SK-MEL-5 (cell line): ENCODE results near the gene CPXM2. TPM values are rescaled to one million over a fixed set of nuclear protein-coding genes. Genes with fewer than 3 reads are reported as not detected.

Experiments
- DNase-seq: peaks from one replicate; pipeline ENCODE4 v3.0.0-alpha.2; 2016; ENCODE audit warnings: low read depth, low spot score
- in situ Hi-C: cut with HindIII; loops from 2 replicates; pipeline ENCODE4 v1.10.0; 2016; ENCODE audit warnings: low sequenced_read_pairs, high pct_unique_total_duplicates, low pct_unique_long_range_greater_than_20kb
- polyA plus RNA-seq, 2 experiments: library from polyadenylated mRNA; depleted of rRNA; stranded (reverse); fragments of >200 nt; gene quantifications; 2 replicates each; pipeline ENCODE4 v1.2.3, GENCODE V29; 2015
- total RNA-seq: library from RNA; depleted of rRNA; stranded (reverse); fragments of >200 nt; shearing (Covaris generic); gene quantifications from 2 replicates; pipeline ENCODE4 v1.2.3, GENCODE V29; 2014; rRNA removed

CPXM2 gene
- total RNA-seq, result 1.2 and 1.4 TPM in 2 replicates
- polyA plus RNA-seq (2015; cell fraction: cytosol; rRNA removed), result 2.3 and 2.5 TPM in 2 replicates
- 0.87 and 1.5 TPM in 2 replicates for polyA plus RNA-seq (2015; cell fraction: nucleus; rRNA removed)

DNA sequence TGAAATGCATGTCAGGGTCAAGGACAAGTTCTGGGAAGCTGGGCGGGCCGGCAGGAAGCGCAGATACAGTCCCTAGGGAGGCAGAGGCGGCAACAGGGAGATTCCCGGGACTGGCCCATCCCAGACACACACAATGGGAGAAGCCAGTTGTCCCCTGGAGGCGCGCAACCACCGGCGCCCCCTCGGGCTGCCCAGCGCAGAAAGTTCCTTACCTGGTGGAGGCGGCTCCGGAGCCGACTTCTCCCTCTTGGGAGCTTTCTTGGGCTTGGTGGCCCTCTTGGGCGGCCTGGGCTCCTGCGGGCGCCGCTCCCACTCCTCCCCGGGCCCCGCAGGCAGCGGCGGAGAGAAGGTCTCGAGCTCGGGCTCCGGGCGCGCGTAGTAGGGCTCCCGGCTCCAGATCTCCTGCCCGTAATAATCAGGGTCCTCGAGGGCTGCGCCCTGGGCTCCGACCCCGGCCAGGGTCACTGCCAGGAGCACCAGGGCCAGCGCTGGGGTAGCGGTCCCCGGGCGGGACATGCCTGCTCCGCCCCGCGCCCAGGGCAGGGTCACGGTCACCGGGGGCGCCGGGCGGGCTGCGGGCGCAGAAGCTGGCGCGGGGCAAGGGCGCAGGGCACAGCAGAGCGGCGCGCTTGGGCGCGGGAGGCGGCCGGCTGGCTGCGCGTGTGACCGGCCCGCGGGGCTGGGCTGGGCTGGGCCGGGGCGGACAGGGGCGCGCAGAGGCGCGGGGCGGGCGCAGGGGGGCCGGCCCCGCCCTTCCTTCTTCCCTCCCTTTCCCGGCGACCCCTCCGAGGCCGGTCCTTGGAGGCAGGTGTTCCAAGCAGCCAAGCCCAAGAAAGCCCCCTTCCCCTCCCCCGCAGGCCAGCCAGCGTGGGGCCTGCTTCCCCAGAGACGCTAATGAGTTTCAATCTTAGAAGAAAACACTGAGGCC lies at the start of gene CPXM2:
TSS of gene CPXM2 (minus strand) at position 664 of the 928 bp plus-strand sequence. CDS start at position 516, 148 bp downstream.
- DNase-seq, result no peak
- in situ Hi-C loops, result no loop called here

GRCh38 chr10:123939591-123939990 lies 48.0 kb upstream of the CPXM2 start:
- no peak for DNase-seq
- in situ Hi-C loops, result no loop called here

DNA sequence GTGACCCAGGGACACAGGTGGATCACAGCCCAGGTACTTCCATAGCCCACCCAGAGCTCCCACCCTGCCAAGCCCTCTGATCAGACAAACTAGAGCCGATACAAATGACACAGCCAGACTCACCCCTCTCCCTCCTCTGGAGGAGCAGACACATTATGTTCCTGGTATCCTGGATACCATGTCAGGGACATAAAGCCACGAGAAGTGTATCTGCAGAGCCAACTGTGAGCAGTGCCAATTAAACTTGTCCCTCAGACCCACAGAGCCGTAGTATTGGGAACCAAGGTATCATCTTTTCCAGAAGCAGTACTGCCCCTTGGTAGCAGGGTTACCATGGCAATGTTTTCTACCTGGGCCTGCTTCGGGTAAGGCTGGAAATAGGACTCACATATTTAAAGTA lies 47.3 kb upstream of the CPXM2 start:
- in situ Hi-C loops, result no loop called here
- DNase-seq, result no peak

DNA sequence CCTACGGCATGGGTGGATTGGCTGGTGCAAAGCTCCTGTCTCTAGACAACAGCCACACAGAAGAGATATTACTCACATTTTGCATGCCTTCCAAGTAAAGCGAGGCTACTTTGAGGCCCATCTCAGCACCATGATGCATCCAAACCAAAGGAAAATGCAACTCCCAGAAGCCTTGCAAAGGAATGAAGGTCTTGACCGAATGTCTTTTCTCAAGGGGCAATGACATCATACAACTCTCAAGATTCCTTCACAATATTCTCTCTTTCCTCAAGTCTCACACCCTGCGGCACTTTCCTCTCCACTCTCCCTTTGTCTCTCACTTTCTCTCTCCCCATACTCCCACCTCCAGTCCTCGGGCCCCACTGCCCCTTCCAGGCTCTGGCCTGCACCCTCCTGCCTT lies 44.8 kb upstream of the CPXM2 start:
- in situ Hi-C loops, result no loop called here
- no peak for DNase-seq

DNA sequence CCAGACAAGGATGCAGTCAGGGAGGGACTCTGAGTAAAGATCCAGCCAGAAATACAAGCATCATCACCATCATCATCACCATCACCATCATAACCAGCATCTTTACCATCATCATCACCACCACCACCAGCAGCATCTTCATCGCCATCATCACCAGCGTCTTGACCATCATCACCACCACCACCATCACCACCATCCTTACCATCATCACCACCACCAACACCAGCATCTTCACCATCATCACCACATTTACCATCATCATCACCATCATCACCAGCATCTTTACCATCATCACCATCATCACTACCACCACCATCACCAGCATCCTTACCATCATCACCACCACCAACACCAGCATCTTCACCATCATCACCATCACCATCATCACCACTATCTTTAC lies 44.1 kb upstream of the CPXM2 start:
- in situ Hi-C loops, result no loop called here
- DNase-seq, result no peak

DNA sequence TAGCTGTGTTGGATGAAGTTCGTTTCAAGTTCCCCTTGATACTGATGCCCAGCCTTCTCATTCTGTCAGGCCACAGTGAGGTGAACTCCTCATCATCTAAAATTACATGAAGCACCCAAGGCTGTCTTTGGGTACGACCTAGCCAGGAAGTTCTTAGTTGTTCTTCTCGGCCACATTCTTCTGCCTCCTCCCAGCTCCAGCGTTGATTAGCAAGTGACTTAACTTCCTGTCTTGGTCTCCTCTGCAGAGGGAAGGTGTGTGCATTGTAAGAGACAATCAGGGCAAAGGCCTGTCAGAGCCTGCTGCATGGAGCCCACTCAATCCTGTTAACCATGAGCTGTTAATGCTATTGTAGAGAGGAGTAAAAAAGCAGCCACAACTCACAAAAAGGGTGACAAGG lies 43.2 kb upstream of the CPXM2 start:
- in situ Hi-C loops, result no loop called here
- DNase-seq, result no peak

DNA sequence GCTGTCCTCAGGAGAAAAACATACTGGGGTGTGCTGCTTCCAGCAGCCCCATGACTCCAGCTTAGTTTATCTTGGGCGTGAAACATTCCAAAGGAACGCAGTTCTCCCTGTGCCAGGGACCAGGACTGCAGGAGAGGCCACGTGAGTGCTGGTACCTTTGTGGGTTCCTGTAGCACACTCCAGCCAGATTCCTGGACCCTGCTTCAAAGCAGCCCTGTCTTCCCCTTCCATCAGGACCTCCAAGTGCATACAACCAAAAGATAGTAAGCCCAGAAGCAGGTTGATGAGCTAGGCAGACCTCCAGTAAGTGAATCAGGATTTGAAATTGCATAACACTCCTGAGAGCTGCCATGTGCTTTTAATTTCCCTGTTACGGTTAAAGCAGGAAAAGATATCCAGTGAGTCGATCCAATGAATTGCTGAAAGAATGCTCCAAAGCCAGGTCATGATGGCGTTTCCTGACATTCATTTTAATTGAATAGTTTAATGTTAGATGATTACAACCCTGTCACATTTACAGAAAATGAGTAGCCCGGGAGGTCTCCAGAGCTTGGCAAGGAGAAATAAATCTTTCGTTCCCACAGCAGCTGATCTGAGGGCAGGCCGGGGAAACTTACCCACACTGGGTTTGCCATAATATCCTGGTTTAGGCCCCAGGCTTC lies 38.9 kb upstream of the CPXM2 start:
- DNase-seq, result no peak
- in situ Hi-C loops, result no loop called here

DNA sequence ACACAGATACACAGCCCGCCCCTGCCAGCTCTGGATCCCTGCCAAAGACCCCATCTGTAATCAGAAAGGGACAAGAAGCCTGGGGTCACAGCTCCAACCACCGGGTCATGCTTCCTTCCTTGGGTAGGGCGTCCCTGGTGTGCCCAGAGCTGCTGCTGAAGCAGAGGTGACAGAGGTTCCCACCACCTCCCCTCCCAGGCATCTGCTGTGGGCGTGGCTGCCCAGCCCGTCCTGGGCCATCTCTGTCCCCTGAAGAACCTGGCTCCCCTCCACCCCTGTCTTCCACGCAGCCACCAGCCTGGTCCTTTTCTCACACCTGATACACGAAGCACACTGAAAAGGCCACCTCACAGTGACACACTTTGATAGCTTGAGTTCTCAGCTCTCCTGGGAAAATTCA lies 38.2 kb upstream of the CPXM2 start:
- no peak for DNase-seq
- in situ Hi-C loops, result no loop called here

- in situ Hi-C loops, result no loop called here
- DNase-seq, result no peak
These were observed 36.8 kb upstream of the CPXM2 start for GRCh38 chr10:123928427-123928826.

- in situ Hi-C loops, result no loop called here
- DNase-seq, result peak; percentile 9
These were observed 35.0 kb upstream of the CPXM2 start for GRCh38 chr10:123926401-123927264.

DNA sequence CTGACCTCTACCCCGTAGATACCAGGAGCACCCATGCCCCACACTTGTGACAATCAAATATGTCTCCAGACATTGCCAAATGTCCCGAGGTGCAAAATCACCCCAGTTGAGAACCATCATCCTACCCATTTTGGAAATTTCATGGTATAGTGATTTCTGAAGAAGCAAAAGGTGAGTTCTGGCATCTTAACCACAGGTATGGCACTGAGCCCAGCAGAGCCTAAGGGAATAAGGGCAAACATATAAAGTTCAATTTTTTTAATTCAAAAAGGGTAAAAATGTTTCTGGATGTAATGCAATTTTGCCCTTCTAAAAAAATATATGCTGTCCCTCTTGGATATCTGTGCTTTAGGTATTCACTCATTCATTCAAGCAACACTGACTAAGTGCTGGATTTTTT lies 30.5 kb upstream of the CPXM2 start:
- DNase-seq, result no peak
- in situ Hi-C loops, result no loop called here

- in situ Hi-C loops, result no loop called here
- DNase-seq, result no peak
These were observed 25.2 kb upstream of the CPXM2 start for GRCh38 chr10:123916775-123917174.

GRCh38 chr10:123913688-123914268 lies 22.2 kb upstream of the CPXM2 start:
- no peak for DNase-seq
- in situ Hi-C loops, result no loop called here

DNA sequence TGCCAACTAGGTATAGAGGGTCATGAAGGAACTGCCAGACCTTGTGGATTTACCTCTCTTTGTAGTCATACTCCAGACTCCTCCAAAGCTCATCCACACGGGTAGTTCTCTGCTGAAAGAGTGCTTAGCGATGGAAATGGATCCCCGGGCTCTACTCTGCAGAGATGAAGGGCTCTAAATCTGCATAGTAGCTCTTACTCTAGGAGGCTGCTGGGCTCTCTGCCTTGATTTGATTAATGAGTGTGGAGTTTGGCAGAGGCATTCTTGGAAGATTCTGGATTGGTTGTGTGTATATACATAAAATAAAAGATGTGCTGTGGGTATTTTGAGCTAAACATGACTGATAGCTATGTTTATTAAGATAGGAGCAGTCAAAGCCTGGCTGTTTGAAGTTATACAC lies 21.3 kb upstream of the CPXM2 start:
- in situ Hi-C loops, result no loop called here
- DNase-seq, result no peak

DNA sequence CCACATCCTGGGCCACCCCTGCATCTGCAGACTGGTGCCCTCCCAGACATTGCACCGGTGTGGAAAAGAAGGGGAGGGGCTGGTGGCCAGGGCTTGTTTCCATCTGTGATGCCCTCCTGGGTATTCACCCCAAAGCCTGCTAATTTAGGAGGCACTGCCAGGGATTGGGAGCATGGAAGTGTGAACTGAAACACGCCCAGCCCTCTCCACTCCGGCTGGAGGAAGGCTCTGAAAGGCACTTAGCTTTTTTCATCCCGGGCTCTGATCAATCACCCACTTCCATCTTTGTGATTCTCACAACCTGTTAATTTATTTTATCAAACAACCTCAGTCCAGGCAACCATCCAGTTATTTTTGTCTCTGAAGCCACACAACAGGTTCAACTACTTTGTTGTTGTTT lies 20.9 kb upstream of the CPXM2 start:
- in situ Hi-C loops, result no loop called here
- no peak for DNase-seq

DNA sequence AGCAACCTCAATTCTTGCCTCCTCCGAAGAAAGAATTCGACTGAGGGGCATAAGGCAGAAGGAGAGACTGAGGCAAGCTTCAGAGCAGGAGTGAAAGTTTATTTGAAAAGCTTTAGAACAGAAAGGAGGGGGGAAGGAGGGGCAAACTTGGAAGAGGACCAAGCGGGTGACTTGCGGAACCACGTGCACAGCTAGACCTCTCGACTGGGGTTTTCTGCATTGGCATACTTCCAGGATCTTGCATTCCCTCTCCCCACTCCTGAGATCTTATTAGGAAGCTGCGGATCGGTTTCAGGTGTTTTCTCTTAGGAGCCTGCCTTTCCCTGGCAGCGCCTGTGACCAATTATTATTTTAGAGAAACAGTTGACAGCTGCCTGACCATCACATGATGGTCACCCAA lies 20.3 kb upstream of the CPXM2 start:
- in situ Hi-C loops, result no loop called here

DNA sequence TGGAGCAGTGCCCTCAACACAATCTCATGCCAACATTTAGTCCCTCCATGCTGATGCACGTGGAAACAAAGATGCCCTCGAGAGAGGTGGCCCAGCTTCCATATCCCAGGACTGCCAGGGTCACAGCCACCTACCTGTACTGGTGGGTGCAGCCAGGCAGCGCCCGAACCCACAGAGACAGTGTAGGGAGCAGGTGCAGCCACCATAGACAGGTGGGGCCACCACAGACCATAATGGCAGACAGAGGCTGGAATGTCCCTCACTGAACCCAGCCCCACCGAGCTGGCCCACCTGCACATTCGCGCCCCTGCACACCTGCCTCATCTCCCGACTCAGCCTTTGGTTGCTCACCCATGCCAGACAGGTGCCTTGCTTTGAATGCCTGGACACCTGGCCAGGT lies 18.3 kb upstream of the CPXM2 start:
- in situ Hi-C loops, result no loop called here
- DNase-seq, result no peak

More for the DNA sequence above, 20.3 kb upstream of the CPXM2 start:
- DNase-seq, result no peak

GRCh38 chr10:123909426-123909825 lies 17.8 kb upstream of the CPXM2 start:
- DNase-seq, result no peak
- in situ Hi-C loops, result no loop called here
